CD4-positive, alpha-beta T cell treated with Interleukin-12 subunit alpha and Interleukin-12 subunit beta, for 1 hour (primary cell): ENCODE results near the gene SPINK9.
A peak's percentile ranks its signal among the peaks of the same experiment; 100 is the strongest.

Experiments used
- DNase-seq: peaks from one replicate; pipeline ENCODE4 v3.0.0-alpha.2; 2020

Gene SPINK9, protein sequence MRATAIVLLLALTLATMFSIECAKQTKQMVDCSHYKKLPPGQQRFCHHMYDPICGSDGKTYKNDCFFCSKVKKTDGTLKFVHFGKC

GRCh38 chr5:148335259-148335658 lies at the start of gene SPINK9:
Gene SPINK9, plus strand, starts transcription at chr5:148335559. Its CDS starts 55 bp downstream, at chr5:148335614.
- no peak for DNase-seq

DNA sequence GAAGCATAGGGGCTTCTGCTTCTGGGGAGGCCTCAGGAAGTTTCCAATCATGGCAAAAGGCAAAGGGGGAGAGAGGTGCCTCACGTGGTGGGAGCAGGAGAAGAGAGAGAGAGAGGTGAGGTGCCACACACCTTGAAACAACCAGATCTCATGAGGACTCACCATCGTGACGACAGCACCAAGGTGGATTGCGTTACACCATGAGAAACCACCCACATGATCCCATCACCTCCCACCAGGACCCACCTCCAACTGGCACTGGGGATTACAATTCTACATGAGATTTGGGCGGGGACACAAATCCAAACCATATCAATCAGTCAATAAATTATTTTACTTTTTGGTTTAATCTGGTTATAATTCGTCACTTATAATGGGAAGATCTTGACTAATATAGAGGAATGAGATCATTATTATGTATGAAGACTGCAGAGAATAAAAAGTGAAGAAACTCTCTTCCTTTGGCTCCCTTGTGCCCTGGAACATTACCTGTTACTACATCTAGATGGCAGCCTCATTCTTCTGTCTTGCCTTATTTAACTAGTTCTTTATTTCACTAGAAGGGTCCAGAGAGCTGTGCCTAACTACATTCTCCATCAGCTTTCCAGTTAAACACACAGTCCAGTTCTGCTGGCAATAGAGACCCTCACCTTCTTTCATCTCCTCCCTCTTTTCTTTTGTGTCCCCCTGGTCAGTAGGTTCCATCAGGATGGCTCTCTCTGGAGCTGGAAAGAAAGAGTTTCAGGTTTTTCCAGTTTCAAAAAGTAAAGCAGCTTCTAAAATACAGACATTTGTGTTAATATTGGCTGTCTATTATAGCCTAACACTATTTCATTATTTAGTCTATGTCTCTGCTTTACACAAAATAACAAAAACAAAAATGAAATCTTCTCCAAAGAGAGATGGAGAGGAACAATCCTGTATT lies 44.8 kb upstream of the SPINK9 start:
- DNase-seq, result no peak

DNA sequence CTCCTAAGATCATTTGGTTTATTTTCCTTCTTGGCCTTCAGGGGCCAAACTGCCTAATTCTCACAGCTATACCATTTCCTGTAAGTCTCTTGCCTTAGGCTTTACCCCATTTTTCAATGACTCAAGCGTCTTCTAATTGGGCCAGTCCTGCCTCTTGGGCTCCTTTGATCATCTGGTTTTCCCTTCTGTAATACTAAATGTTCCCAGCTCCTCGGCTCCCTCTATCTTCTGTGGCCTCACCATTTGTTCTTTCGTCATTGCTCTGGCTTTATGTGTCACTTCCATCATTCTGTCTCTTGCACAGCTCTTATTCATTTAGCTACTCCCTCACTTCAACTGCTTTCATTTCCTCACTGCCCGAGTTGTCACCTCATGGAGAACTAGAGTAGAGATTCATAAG lies 37.6 kb upstream of the SPINK9 start:
- no peak for DNase-seq

DNA sequence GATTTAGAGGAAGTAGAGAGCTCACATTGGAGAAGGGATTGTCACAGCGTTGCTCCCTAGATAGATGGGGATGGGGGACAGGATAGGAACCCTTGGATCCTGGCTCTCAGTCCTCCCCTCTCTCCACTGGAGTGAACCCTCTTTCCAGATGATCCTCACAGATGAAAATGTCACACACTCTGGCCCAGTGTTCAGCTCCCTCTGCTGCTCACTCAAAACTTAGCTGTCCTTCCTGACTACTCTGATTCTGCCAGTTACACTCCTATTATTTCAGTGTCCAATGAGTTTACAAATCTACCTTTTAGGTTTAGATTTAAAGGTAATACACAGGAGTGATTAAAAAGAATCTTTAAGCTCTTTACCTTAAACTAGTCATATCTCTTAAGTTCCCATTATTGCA lies 28.9 kb upstream of the SPINK9 start:
- DNase-seq, result no peak

GRCh38 chr5:148309019-148309418 lies 26.3 kb upstream of the SPINK9 start:
- DNase-seq, result no peak

DNA sequence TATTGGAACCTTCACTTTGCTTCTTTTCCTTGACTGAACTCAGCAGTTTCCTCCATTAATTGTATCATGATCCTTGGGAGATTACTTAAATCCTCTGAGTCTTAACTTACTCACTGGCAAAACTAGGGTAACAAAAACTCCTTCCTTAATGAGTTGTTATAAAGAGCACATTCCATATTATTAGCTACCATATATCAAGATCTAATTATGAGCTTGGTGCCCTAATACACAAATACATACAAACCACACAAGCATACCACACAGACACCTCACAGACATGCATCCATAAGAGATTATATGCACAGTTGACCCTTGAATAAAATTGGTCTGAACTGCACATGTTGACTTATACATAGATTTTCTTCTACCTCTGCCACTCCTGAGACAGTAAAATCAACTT lies 25.6 kb upstream of the SPINK9 start:
- no peak for DNase-seq

DNA sequence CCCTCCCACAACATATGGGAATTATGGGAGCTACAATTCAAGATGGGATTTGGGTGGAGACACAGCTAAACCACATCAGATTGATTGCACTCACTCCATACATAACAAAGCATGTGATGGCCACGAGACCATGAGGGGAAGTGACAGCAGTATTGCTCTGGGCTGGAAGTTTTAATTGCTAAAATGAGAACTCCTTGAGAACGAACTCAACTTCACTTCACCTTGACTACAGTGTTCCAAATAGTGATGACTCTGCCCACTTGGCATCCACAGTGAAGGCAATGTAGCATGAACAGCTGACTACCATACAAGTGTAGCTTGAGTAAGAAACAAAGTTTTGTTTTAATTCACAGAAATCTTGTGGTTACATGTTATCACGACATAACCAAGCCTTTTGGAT lies 23.9 kb upstream of the SPINK9 start:
- no peak for DNase-seq

DNA sequence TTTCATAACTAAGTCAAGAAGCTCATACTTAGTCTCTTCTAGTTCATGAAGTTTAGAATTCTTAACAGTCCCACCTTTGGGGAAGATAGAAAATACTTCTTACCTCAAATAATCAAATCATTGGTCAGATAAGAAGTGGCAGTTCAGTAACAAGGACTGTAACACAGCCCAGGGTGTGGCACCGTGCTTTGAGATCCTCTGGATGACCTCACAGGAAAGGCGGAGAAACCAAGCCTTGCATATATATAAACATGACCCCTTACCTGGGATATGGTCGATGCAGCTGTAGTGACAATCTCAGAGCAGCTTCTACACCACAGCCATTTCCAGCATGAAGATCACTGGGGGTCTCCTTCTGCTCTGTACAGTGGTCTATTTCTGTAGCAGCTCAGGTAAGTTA lies 23.2 kb upstream of the SPINK9 start, which contains the start of gene SPINK7:
TSS of gene SPINK7 (plus strand) at position 271 of the 400 bp plus-strand sequence. CDS start at position 332, 61 bp downstream.
- DNase-seq, result no peak

- DNase-seq, result no peak
Measured at GRCh38 chr5:148314187-148314586, 21.2 kb upstream of the SPINK9 start.

- DNase-seq, result no peak
Measured at GRCh38 chr5:148314731-148315130, 20.6 kb upstream of the SPINK9 start.

DNA sequence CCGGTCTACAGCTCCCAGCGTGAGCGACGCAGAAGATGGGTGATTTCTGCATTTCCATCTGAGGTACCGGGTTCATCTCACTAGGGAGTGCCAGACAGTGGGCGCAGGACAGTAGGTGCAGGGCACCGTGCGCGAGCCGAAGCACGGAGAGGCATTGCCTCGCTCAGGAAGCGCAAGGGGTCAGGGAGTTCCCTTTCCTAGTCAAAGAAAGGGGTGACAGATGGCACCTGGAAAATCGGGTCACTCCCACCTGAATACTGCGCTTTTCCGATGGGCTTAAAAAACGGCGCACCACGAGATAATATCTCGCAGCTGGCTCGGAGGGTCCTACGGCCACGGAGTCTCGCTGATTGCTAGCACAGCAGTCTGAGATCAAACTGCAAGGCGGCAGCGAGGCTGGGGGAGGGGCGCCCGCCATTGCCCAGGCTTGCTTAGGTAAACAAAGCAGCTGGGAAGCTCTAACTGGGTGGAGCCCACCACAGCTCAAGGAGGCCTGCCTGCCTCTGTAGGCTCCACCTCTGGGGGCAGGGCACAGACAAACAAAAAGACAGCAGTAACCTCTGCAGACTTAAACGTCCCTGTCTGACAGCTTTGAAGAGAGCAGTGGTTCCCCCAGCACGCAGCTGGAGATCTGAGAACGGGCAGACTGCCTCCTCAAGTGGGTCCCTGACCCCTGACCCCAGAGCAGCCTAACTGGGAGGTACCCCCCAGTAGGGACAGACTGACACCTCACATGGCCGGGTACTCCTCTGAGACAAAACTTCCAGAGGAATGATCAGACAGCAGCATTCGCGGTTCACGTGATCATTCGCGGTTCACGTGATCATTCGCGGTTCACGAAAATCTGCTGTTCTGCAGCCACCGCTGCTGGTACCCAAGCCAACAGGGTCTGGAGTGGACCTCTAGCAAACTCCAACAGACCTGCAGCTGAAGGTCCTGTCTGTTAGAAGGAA lies 15.1 kb upstream of the SPINK9 start:
- DNase-seq, result peak; percentile 15

DNA sequence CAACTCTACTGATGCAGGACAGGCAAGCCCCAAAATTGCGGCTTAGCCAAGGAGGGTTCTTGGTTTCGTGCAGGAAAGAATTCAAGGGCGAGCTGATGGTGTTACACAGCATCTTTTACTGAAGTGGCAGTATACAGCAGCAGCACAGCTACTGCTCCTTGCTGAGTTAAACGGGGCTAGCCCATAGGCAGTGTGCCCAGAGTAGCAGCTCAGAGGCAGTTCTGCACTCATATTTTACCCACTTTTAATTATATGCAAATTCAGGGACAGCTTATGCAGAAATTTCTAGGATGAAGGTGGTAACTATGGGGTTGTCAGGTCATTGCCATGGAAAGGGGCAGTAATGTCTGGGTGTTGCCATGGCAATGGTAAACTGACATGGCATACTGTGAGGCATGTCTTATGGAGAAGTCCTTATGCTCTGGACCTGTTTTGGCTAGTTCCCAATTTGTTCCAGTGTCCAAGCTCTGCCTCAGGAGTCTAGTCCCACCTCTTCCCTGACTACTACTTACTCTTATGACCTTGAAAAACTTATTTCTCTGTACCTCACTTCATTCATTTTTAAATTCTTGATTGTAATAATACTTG lies 2.0 kb upstream of the SPINK9 start:
- DNase-seq, result no peak

DNA sequence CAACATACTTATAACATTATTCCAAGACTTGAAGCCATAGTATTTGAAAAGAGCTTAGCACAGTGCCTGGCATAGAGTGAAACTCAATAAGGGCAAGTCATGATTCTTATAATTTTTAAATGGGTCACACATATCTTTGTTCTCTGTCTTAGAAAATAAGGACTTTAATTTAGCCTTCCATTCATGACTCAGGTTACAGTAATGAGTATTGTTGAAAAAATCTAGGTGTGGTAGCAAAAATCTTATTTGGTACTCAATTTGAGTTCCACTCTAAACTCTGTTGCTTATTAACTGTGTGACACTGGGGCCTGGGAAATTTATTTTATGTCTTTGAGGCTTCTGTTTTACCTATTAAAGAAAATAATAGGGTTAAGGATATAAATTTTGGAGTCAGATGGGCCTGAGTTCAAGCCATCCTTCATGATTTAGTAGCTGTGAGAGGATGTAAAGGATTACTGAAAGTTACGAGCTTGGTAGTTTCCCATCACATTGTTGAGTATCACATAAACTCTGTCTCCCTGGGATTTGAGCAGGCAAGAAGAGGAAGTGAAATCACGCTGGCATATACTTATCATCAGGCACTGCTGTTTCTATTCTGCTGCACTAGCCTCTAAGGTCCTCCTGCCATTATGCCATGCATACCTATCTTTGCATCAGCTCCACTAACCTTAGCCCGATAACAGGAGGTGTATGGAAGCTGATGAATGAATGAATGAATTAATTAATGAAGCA lies 1.5 kb downstream of the SPINK9 start:
- DNase-seq, result no peak

DNA sequence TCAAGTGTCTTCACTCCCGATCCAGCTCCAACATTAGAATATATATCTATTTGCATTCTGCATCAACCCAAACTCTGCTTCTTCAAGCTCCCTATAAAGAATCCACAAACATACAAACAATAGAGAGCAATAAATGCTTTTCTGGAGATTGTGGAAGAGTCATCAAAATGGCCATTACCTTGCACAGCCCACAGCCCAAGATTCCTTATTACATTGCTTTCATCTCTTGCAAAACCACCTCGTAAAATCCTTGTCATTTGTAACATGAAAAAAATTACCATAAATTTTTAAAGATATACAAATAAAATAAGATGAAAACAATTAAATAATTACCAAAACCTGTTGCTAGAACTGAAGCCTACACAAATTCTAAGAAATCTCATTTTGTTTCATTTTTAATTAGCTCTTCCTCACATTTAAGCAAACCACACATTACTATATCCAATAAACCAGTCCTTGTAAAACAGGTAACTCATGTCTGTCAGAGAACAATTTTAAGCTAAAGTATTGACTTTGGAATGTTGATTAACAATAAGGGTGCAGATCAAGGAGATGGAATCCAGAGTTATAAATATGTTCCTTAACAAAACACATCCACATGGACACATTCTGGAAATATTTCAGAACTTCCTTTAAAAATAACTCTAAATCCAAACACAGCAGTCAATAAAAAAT lies 7.1 kb downstream of the SPINK9 start:
- no peak for DNase-seq

- DNase-seq, result no peak
Measured at GRCh38 chr5:148343046-148343407, 7.7 kb downstream of the SPINK9 start.

GRCh38 chr5:148343603-148344487 lies 8.5 kb downstream of the SPINK9 start:
- no peak for DNase-seq

DNA sequence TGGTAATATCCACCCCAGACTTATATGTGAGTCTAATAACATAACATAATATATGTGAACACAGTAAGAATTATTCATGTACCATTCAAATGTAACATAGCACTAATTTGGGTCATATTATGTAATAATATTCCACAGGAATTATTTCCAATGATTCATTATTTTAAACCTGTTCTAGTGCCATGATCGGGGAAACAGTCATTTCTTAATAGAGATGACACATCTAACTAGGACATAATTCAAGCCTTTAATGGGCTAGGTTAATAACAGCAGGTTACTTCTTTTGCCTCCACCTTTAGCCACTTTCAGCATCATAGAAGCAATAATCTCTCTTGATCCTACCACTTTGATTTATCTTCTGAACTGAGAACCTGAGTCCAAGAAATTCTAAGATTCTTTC lies 12.3 kb downstream of the SPINK9 start:
- DNase-seq, result no peak

- no peak for DNase-seq
Measured at GRCh38 chr5:148352696-148353095, 17.3 kb downstream of the SPINK9 start.

GRCh38 chr5:148353634-148354033 lies 18.3 kb downstream of the SPINK9 start:
- no peak for DNase-seq

DNA sequence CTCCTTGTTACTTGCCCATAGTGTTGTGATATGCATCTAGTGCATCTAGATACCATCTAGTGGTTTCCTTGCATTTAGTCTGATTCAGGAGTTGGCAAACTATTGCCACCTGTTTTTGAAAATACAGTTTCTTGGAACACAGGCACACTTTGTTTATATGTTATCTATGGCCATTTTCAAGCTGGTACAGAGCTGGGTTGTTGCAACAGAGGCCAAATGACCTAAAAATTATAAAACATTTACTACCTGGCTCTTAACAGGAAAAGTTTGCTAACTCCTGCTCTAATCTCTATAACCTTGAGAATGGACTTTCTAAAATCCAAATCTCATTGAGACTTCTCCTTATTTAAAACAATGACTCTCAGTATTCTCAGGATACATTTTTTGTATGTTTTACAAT lies 29.0 kb downstream of the SPINK9 start:
- no peak for DNase-seq

DNA sequence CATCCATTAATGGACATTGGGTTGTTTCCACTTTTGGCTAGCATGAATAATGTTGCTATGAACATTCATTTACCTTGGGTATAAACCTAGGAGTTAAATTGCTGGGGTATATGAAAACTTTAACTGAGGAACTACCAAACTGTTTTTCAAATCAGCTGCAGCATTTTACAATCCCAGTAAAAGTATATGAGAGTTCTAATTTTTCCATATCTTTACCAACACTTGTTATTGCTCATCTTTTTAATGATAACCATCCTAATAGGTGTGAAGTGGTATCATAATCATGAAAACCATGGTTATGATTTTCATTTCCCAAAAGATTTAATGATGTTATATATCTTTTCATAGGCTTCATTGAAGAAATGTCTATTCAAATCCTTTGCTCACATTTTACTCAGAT lies 32.9 kb downstream of the SPINK9 start:
- no peak for DNase-seq
